GM21825 (cell line): ENCODE data around the gene PLXNA3.

ENCODE experiments used
- ATAC-seq: cut with Tn5 transposase; IDR thresholded peaks from one replicate; pipeline ENCODE4 v1.9.1; 2021; ENCODE audit warnings: mild to moderate bottlenecking, moderate library complexity; ENCODE audit not compliant: unreplicated experiment

Gene PLXNA3

GRCh38 chrX:154525606-154526490, 67.8 kb downstream of the PLXNA3 start:
- ATAC-seq, result no peak

- no peak for ATAC-seq
These were observed 69.0 kb downstream of the PLXNA3 start for GRCh38 chrX:154526901-154527675.
